K562 (cell line): Measurements from ENCODE around the gene EID2. TPM values are rescaled to one million over a fixed set of nuclear protein-coding genes. Genes with fewer than 3 reads are reported as not detected.

Source experiments
- ATAC-seq: fragments of 200-7000 bp; cut with Tn5 transposase; 3 replicates; pipeline ENCODE4 v1.9.1; 2020; ENCODE audit warnings: moderate library complexity
- BruUV-seq: library from RNA; stranded (reverse); fragments of 400-500 nt; replicated peaks from 2 replicates; lab custom pipeline; 2021; lab: Mats Ljungman, UMichigan
- CTCF ChIA-PET: fragments of 300-600 bp; formaldehyde crosslinking; extraction: SDS; loops from one replicate; lab custom pipeline; 2021; ENCODE audit warnings: low intra/inter-chr PET ratio; lab: Yijun Ruan, JAX
- POLR2A ChIA-PET: fragments of 300-600, 350-650 bp; sonication (Branson Sonifier 250); formaldehyde crosslinking; extraction: SDS; loops from one replicate; lab custom pipeline; 2021; ENCODE audit warnings: antibody characterized with exemption, inconsistent platforms; lab: Yijun Ruan, JAX
- DNase-seq, 4 experiments: peaks; one replicate each; pipeline versions ENCODE4 v3.0.0 to v3.0.0-alpha.2; 2011 to 2018; ENCODE audit warnings: low spot score in 3 of 4, mixed read lengths in 3 of 4; ENCODE audit errors: extremely low read depth in 1 of 4
- FAIRE-seq: peaks from 2 replicates; lab custom pipeline; 2011; peaks lifted over from hg19 to GRCh38; lab: Jason Lieb, UNC
- H2AFZ ChIP-seq: 2 replicates; pipeline ENCODE4 v1.6.0; 2011; ENCODE audit warnings: low read depth, low read length, control low read depth, inconsistent platforms
- H3K27ac ChIP-seq: fragments of 200-600 bp; 3 replicates; pipeline ENCODE4 v1.8.0; 2011; ENCODE audit warnings: low read depth, mild to moderate bottlenecking, control low read depth, inconsistent platforms, low read length, moderate library complexity, mixed read lengths; ENCODE audit errors: extremely low read depth
- H3K27me3 ChIP-seq, 2 experiments: fragments of 300-600 bp in 1 of 2; 2 replicates in 1 of 2; 3 replicates in 1 of 2; pipeline versions ENCODE4 v1.6.0 to v1.8.0; 2011; ENCODE audit warnings: inconsistent platforms in 2 of 2, low read length in 2 of 2, mild to moderate bottlenecking in 1 of 2, mixed read lengths in 1 of 2, moderate library complexity in 1 of 2; ENCODE audit not compliant: control insufficient read depth in 2 of 2, insufficient read depth in 2 of 2
- H3K36me3 ChIP-seq: fragments of 300-600 bp; 3 replicates; pipeline ENCODE4 v1.8.0; 2011; ENCODE audit warnings: mild to moderate bottlenecking, low read length, inconsistent platforms; ENCODE audit not compliant: control insufficient read depth, insufficient read depth
- H3K4me1 ChIP-seq, 2 experiments: fragments of 200-600 bp in 1 of 2; replicated peaks in 1 of 2; 2 replicates in 1 of 2; 3 replicates in 1 of 2; pipeline versions ENCODE4 v1.5.1 to v1.8.0; 2011; ENCODE audit warnings: inconsistent platforms in 2 of 2, low read length in 2 of 2, mild to moderate bottlenecking in 1 of 2, mixed read lengths in 1 of 2, moderate library complexity in 1 of 2; ENCODE audit not compliant: control insufficient read depth in 2 of 2, insufficient read depth in 2 of 2
- H3K4me2 ChIP-seq: 2 replicates; pipeline ENCODE4 v1.6.1; 2011; ENCODE audit warnings: low read length, control low read depth, inconsistent platforms, mixed read lengths; ENCODE audit not compliant: insufficient read depth
- H3K4me3 ChIP-seq: fragments of 200-600 bp; sonication (generic), shearing (Covaris generic); 2 replicates; pipeline ENCODE4 v1.5.1; 2016; ENCODE audit warnings: control low read depth, inconsistent platforms
- H3K79me2 ChIP-seq: fragments of 200-600 bp; 3 replicates; pipeline ENCODE4 v1.8.0; 2011; ENCODE audit warnings: low read length, inconsistent platforms; ENCODE audit not compliant: control insufficient read depth, insufficient read depth
- H3K9ac ChIP-seq, 2 experiments: 2 replicates each; pipeline versions ENCODE4 v1.6.0 to v1.6.1; 2011; ENCODE audit warnings: low read depth in 2 of 2, low read length in 2 of 2, control low read depth in 1 of 2, inconsistent platforms in 1 of 2, mild to moderate bottlenecking in 1 of 2, mixed read lengths in 1 of 2; ENCODE audit not compliant: insufficient read depth in 1 of 2
- H3K9me1 ChIP-seq: one replicate; pipeline ENCODE4 v1.6.0; 2011; ENCODE audit warnings: inconsistent platforms, mild to moderate bottlenecking, low read length, moderate library complexity; ENCODE audit not compliant: control insufficient read depth, insufficient read depth
- H3K9me3 ChIP-seq: replicated peaks from 2 replicates; pipeline ENCODE4 v1.5.1; 2011; ENCODE audit warnings: low read depth, low read length, inconsistent platforms; ENCODE audit not compliant: control insufficient read depth, insufficient read depth
- H4K20me1 ChIP-seq: replicated peaks from 2 replicates; pipeline ENCODE4 v1.6.1; 2011; ENCODE audit warnings: low read length, inconsistent platforms, mixed read lengths; ENCODE audit not compliant: control insufficient read depth, insufficient read depth
- HNRNPH1 ChIP-seq: fragments of 200-400 bp; formaldehyde crosslinking; optimal IDR thresholded peaks from 2 replicates; pipeline ENCODE3; 2017; ENCODE audit warnings: low read depth, mild to moderate bottlenecking, low read length, moderate library complexity
- HSF4 ChIP-seq: fragments of 250-450 bp; sonication (Bioruptor Pico); IDR thresholded peaks from 2 replicates; pipeline ENCODE4 v2.1.2; 2022; ENCODE audit warnings: mild to moderate bottlenecking, moderate library complexity, borderline replicate concordance
- MYNN ChIP-seq, 2 experiments: sonication (generic); formaldehyde crosslinking in 1 of 2; IDR thresholded peaks; 2 replicates each; pipeline versions ENCODE4 v1.5.0 to v1.6.1; 2016 to 2020; ENCODE audit warnings: antibody characterized with exemption in 1 of 2, missing genetic modification reagents in 1 of 2
- ZNF165 ChIP-seq: fragments of 250-450 bp; sonication (Bioruptor Pico); IDR thresholded peaks from 2 replicates; pipeline ENCODE4 v1.4.0; 2020; ENCODE audit warnings: borderline replicate concordance
- ZNF699 ChIP-seq: fragments of 250-450 bp; sonication (Bioruptor Pico); IDR thresholded peaks from 2 replicates; pipeline ENCODE4 v1.8.0; 2021; ENCODE audit warnings: mild to moderate bottlenecking, moderate library complexity; ENCODE audit not compliant: insufficient replicate concordance
- WGBS: fragments of 100-300 bp; shearing (Covaris generic); methylation state at CpG from one replicate; pipeline ENCODE4 v1.1.6; 2016; ENCODE audit warnings: low coverage, mixed read lengths; ENCODE audit not compliant: insufficient coverage; ENCODE audit errors: missing lambda C conversion rate; 5-methylcytosine and 5-hydroxymethylcytosine counted together
- in situ Hi-C: fragments of 300-500 bp; cut with MboI; formaldehyde crosslinking; loops from 4 replicates; pipeline ENCODE4 v1.15.0; 2018; ENCODE audit warnings: inconsistent platforms, mixed read lengths
- intact Hi-C: fragments of 100-400 bp; cut with micrococcal nuclease; formaldehyde crosslinking; loops from 2 replicates; pipeline ENCODE4 v1.14.2; 2022
- polyA plus RNA-seq, 8 experiments: library from polyadenylated mRNA; depleted of rRNA in 4 of 8; stranded (reverse) in 5 of 8; unstranded in 3 of 8; fragments of >200 nt; fragmentation: Nextera tagmentation in 2 of 8; fragmentation: Illumina TruSeq in 1 of 8; extraction: Ambion mirVana in 2 of 8; extraction: Trizol in 1 of 8; gene quantifications; 2 replicates each; pipeline versions ENCODE4 v1.2.1 to v1.2.3, GENCODE V29; 2011 to 2014; ENCODE audit warnings: inconsistent platforms in 1 of 8, missing spikeins in 1 of 8
- total RNA-seq, 7 experiments: library from RNA; depleted of rRNA in 6 of 7; stranded (reverse); fragments of >200 nt in 6 of 7; fragmentation: Illumina TruSeq in 2 of 7; extraction: Trizol in 2 of 7; gene quantifications; 2 replicates each; pipeline versions ENCODE4 v1.2.1 to v1.2.3, GENCODE V29; 2011 to 2021; ENCODE audit warnings: low replicate concordance in 1 of 7
- TF ChIP-seq, protein P1 (sequence below): fragments of 450-650 bp; formaldehyde crosslinking; IDR thresholded peaks from 2 replicates; pipeline ENCODE4 v1.4.0; 2022; ENCODE audit warnings: missing genetic modification characterization
- TF ChIP-seq, protein P2 (sequence below): fragments of 450-650 bp; formaldehyde crosslinking; IDR thresholded peaks from 2 replicates; pipeline ENCODE4 v1.4.0; 2020; ENCODE audit warnings: mild to moderate bottlenecking
- TF ChIP-seq, protein P3 (sequence below), 3 experiments: fragments of 200-800 bp in 1 of 3; fragments of 250-450 bp in 1 of 3; fragments of 450-650 bp in 1 of 3; sonication (Bioruptor Pico) in 1 of 3; sonication (Bioruptor generic) in 1 of 3; formaldehyde crosslinking in 1 of 3; IDR thresholded peaks; 2 replicates each; pipeline versions ENCODE4 v1.6.1 to v1.8.0; 2016 to 2022; ENCODE audit warnings: mild to moderate bottlenecking in 2 of 3, missing genetic modification characterization in 2 of 3, missing compliant biosample characterization in 1 of 3, moderate library complexity in 1 of 3
- TF ChIP-seq, protein P4 (sequence below): fragments of 250-450 bp; sonication (Bioruptor Pico); IDR thresholded peaks from 2 replicates; pipeline ENCODE4 v1.5.0; 2021; ENCODE audit warnings: mild to moderate bottlenecking, moderate library complexity

Gene EID2
- total and polyA plus RNA-seq, 9 of the 15 experiments (the other 6 are each of a cell fraction or from before 2014, with no cell fraction given): 2.5 to 18.5 (median 11.3) TPM

DNA sequence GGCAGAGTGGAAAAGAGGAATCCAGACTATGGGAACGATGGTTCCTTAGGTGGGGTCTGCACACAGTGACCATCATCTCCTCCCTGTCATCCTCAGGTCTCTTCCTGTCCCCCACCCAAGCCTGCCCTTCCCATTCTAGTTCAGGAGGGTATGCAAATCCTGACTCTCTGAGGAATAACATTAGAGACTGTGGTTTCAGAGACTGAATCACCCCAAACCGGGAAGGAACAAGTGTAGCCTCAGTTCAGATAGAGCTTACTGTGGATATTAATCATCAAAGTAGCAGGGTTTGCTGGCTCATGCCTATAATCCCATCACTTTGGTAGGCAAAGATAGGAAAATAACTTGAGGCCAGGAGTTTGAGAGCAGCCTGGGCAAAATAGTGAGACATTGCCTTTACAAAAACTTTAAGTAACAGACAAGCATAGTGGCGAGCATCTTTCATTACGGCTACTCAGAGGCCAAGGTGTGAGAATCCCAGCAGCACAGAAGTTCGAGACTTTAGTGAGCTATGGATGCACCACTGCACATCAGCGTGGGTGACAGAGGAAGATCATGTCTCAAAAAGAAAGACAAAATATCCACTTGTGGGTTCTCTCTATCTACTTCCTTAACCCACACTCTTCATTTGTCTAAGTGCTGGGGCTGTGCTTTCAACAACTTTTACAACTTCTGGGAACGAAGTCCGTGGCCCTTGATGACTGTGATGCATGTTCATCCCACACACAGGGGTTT is 43.1 kb upstream of the EID2 start (continued):
- TF ChIP-seq, protein P1, sequence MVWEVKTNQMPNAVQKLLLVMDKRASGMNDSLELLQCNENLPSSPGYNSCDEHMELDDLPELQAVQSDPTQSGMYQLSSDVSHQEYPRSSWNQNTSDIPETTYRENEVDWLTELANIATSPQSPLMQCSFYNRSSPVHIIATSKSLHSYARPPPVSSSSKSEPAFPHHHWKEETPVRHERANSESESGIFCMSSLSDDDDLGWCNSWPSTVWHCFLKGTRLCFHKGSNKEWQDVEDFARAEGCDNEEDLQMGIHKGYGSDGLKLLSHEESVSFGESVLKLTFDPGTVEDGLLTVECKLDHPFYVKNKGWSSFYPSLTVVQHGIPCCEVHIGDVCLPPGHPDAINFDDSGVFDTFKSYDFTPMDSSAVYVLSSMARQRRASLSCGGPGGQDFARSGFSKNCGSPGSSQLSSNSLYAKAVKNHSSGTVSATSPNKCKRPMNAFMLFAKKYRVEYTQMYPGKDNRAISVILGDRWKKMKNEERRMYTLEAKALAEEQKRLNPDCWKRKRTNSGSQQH: no peak
- TF ChIP-seq, protein P2, sequence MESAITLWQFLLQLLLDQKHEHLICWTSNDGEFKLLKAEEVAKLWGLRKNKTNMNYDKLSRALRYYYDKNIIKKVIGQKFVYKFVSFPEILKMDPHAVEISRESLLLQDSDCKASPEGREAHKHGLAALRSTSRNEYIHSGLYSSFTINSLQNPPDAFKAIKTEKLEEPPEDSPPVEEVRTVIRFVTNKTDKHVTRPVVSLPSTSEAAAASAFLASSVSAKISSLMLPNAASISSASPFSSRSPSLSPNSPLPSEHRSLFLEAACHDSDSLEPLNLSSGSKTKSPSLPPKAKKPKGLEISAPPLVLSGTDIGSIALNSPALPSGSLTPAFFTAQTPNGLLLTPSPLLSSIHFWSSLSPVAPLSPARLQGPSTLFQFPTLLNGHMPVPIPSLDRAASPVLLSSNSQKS (CRISPR knock-in tag): no peak
- TF ChIP-seq MYNN (IDR thresholded peaks at IDR 0.05) (no peak), MYNN (CRISPR knock-in tag; IDR thresholded peaks at IDR 0.05) (no peak), HSF4 (no peak)

DNA sequence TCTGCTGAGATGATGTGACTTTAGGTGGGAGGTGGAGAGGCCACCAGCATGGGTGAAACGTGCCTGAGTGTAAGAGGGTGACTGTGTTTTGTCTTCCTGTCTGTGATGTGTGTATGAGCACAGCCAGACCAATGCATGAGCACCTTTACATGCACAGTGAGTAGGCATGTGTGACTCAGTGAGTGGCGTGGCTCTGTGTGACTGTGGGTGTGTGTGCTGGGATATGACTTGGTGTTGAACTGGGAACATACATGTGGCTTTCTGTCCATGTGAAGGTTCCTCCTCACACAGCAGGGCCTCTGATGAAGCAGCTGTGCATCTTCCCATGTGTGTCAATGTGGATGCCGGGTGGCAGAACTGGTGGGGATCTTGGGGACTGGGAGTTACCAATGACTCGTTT is 42.5 kb upstream of the EID2 start:
- H4K20me1 ChIP-seq: no peaks in the 10 kb centered on the region
- WGBS: 1% methylated on average over 4 of the region's 4 CpGs
- CTCF ChIA-PET: no interaction called here
- in situ Hi-C loops: no loop called here
- H3K4me1 ChIP-seq: no peaks in the 10 kb centered on the region
- H3K9me3 ChIP-seq: no peaks in the 10 kb centered on the region
- no peak for DNase-seq
- no peaks in the 10 kb centered on the region for H3K79me2 ChIP-seq
- POLR2A ChIA-PET: no interaction called here
- FAIRE-seq: no peak
- peaks cover 0 to 10% of the 10 kb centered on the region in 2 experiments; a peak in 2 of 5 replicates for H3K27me3 ChIP-seq
- no peaks in the 10 kb centered on the region for H3K36me3 ChIP-seq
- no peak overlapping the region for H3K27ac ChIP-seq
- H3K4me3 ChIP-seq: no peak overlapping the region
- intact Hi-C loops: no loop called here
- H3K4me2 ChIP-seq: no peak overlapping the region
- no peak for ATAC-seq
- H3K9me1 ChIP-seq: no peaks in the 10 kb centered on the region
- no peak overlapping the region for H3K9ac ChIP-seq
- no peak overlapping the region for H2AFZ ChIP-seq
- BruUV-seq: no TSS peak
- TF ChIP-seq ZNF165 (CRISPR knock-in tag): no peak
- no peak for TF ChIP-seq ZNF699 (CRISPR knock-in tag)
- TF ChIP-seq HNRNPH1: no peak
- TF ChIP-seq, protein P3, sequence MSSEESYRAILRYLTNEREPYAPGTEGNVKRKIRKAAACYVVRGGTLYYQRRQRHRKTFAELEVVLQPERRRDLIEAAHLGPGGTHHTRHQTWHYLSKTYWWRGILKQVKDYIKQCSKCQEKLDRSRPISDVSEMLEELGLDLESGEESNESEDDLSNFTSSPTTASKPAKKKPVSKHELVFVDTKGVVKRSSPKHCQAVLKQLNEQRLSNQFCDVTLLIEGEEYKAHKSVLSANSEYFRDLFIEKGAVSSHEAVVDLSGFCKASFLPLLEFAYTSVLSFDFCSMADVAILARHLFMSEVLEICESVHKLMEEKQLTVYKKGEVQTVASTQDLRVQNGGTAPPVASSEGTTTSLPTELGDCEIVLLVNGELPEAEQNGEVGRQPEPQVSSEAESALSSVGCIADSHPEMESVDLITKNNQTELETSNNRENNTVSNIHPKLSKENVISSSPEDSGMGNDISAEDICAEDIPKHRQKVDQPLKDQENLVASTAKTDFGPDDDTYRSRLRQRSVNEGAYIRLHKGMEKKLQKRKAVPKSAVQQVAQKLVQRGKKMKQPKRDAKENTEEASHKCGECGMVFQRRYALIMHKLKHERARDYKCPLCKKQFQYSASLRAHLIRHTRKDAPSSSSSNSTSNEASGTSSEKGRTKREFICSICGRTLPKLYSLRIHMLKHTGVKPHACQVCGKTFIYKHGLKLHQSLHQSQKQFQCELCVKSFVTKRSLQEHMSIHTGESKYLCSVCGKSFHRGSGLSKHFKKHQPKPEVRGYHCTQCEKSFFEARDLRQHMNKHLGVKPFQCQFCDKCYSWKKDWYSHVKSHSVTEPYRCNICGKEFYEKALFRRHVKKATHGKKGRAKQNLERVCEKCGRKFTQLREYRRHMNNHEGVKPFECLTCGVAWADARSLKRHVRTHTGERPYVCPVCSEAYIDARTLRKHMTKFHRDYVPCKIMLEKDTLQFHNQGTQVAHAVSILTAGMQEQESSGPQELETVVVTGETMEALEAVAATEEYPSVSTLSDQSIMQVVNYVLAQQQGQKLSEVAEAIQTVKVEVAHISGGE (CRISPR knock-in tag; IDR thresholded peaks at IDR 0.05): no peak
- TF ChIP-seq, protein P4, sequence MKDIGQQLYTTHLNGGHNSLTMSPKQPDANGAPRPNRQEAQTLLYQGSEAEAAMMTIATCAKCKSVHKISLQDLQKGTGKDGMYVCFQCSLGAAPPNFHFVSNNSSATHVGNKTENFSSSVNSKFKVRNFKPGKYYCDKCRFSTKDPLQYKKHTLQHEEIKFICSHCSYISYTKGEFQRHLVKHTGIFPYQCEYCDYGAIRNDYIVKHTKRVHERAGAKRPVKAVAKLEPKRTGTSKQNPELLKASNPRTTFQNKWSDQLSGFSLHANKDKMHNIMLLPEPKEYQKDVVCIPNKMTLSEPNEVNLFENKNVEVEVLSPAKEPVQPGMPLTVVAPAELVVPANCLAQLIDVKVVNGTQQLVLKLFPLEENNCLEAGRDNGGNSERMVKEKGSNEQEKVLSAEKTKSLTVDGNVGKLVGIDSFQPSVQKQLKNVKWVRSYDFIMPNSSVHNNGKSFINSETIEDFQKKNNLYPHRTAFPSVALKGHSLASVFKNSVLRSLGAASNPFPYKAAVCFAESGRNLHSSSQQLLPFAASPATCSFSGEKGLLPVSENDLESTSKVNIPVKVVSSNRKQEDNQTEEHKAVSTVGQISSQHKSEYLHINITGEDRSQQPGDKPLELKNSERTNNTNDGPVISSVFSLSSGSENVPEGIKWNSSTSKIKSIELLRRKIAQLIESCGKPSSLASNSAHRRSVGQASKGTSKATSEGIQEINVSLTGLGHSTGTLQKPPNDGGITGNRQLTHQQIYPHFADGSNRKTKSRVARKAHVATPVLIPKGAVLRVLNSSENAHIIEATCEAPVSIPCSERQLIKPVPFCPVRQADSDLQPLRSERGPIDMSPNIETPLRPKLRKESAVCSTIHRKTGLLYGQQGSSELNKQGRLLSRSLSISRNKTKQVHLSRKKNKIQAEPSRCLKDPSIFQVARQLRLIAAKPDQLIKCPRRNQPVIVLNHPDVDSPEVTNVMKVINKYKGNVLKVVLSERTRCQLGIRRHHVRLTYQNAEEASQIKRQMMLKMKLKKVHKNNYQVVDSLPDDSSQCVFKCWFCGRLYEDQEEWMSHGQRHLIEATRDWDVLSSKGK (CRISPR knock-in tag): no peak
